H9 (cell line): ENCODE results near the gene NIPAL1. TPM values are rescaled to one million over a fixed set of nuclear protein-coding genes. Genes with fewer than 3 reads are reported as not detected.

Experiments
- DNase-seq: peaks from one replicate; pipeline ENCODE4 v3.0.0-alpha.2; 2017
- H2AFZ ChIP-seq: one replicate; pipeline ENCODE4 v1.6.1; 2013; ENCODE audit warnings: mild to moderate bottlenecking, low read length, control low read depth, moderate library complexity
- H2AK5ac ChIP-seq: 2 replicates; pipeline ENCODE4 v1.6.1; 2013; ENCODE audit warnings: low read length, control low read depth, mixed read lengths; ENCODE audit not compliant: insufficient read length
- H2BK120ac ChIP-seq: one replicate; pipeline ENCODE4 v1.6.1; 2013; ENCODE audit warnings: low read depth, mild to moderate bottlenecking, low read length, control low read depth, inconsistent platforms; ENCODE audit not compliant: poor library complexity, severe bottlenecking
- H2BK12ac ChIP-seq: 2 replicates; pipeline ENCODE4 v1.6.1; 2013; ENCODE audit warnings: low read length, control low read depth, mixed read lengths, low read depth; ENCODE audit not compliant: insufficient read length
- H2BK15ac ChIP-seq: 2 replicates; pipeline ENCODE4 v1.6.1; 2013; ENCODE audit warnings: low read depth, low read length, control low read depth
- H2BK20ac ChIP-seq: one replicate; pipeline ENCODE4 v1.6.1; 2013; ENCODE audit warnings: low read depth, mild to moderate bottlenecking, low read length, control low read depth, inconsistent platforms; ENCODE audit not compliant: poor library complexity, severe bottlenecking
- H2BK5ac ChIP-seq: 2 replicates; pipeline ENCODE4 v1.6.1; 2013; ENCODE audit warnings: low read length, control low read depth, mixed read lengths; ENCODE audit not compliant: insufficient read length
- H3K14ac ChIP-seq: 2 replicates; pipeline ENCODE4 v1.6.1; 2013; ENCODE audit warnings: low read length, control low read depth; ENCODE audit not compliant: insufficient read depth
- H3K18ac ChIP-seq: 2 replicates; pipeline ENCODE4 v1.6.1; 2013; ENCODE audit warnings: low read depth, mild to moderate bottlenecking, mixed read lengths, low read length, control low read depth; ENCODE audit not compliant: insufficient read length
- H3K23ac ChIP-seq: 2 replicates; pipeline ENCODE4 v1.6.1; 2013; ENCODE audit warnings: low read length, control low read depth, mixed read lengths, low read depth; ENCODE audit not compliant: insufficient read length
- H3K23me2 ChIP-seq: 2 replicates; pipeline ENCODE4 v1.6.1; 2013; ENCODE audit warnings: low read depth, mild to moderate bottlenecking, mixed read lengths, low read length, control low read depth; ENCODE audit not compliant: insufficient read length, poor library complexity, severe bottlenecking
- H3K27ac ChIP-seq: 2 replicates; pipeline ENCODE4 v1.5.1; 2013; ENCODE audit warnings: low read length, control low read depth, mixed read lengths, low read depth; ENCODE audit not compliant: insufficient read length
- H3K27me3 ChIP-seq: 2 replicates; pipeline ENCODE4 v1.6.1; 2013; ENCODE audit warnings: low read length, control low read depth, inconsistent platforms; ENCODE audit not compliant: insufficient read depth
- H3K4ac ChIP-seq: 2 replicates; pipeline ENCODE4 v1.6.1; 2013; ENCODE audit warnings: low read depth, mild to moderate bottlenecking, control low read depth, inconsistent platforms, low read length, moderate library complexity
- H3K4me1 ChIP-seq: 2 replicates; pipeline ENCODE4 v1.6.1; 2013; ENCODE audit warnings: low read length, control low read depth, inconsistent platforms; ENCODE audit not compliant: insufficient read depth
- H3K4me2 ChIP-seq: 2 replicates; pipeline ENCODE4 v1.6.1; 2013; ENCODE audit warnings: low read length, control low read depth, mixed read lengths; ENCODE audit not compliant: insufficient read length, insufficient read depth
- H3K56ac ChIP-seq: 2 replicates; pipeline ENCODE4 v1.6.1; 2013; ENCODE audit warnings: low read depth, mild to moderate bottlenecking, mixed read lengths, low read length, control low read depth; ENCODE audit not compliant: insufficient read length
- H3K79me1 ChIP-seq: 2 replicates; pipeline ENCODE4 v1.6.1; 2013; ENCODE audit warnings: low read depth, mild to moderate bottlenecking, moderate library complexity, low read length, control low read depth, inconsistent platforms; ENCODE audit not compliant: insufficient read depth, poor library complexity, severe bottlenecking
- H3K79me2 ChIP-seq: 2 replicates; pipeline ENCODE4 v1.6.1; 2013; ENCODE audit warnings: low read length, control low read depth, inconsistent platforms; ENCODE audit not compliant: insufficient read depth
- H3K9ac ChIP-seq: 2 replicates; pipeline ENCODE4 v1.6.1; 2013; ENCODE audit warnings: low read length, control low read depth, mixed read lengths; ENCODE audit not compliant: insufficient read length; ENCODE audit errors: extremely low read depth
- H3K9me3 ChIP-seq: one replicate; pipeline ENCODE4 v1.6.1; 2013; ENCODE audit warnings: low read depth, low read length, inconsistent platforms; ENCODE audit not compliant: control insufficient read depth
- H3T11ph ChIP-seq: one replicate; pipeline ENCODE4 v1.6.1; 2013; ENCODE audit warnings: mild to moderate bottlenecking, low read length, control low read depth, inconsistent platforms
- H4K20me1 ChIP-seq: one replicate; pipeline ENCODE4 v1.6.1; 2013; ENCODE audit not compliant: control insufficient read depth, insufficient read length, insufficient read depth
- H4K5ac ChIP-seq: 2 replicates; pipeline ENCODE4 v1.6.1; 2013; ENCODE audit warnings: low read depth, mild to moderate bottlenecking, mixed read lengths, low read length, control low read depth; ENCODE audit not compliant: insufficient read length
- H4K8ac ChIP-seq: replicated peaks from 2 replicates; pipeline ENCODE4 v1.6.1; 2013; ENCODE audit warnings: low read length, control low read depth, mixed read lengths, low read depth; ENCODE audit not compliant: insufficient read length
- H4K91ac ChIP-seq: 2 replicates; pipeline ENCODE4 v1.6.1; 2013; ENCODE audit warnings: low read depth, mild to moderate bottlenecking, moderate library complexity, mixed read lengths, low read length, control low read depth; ENCODE audit not compliant: insufficient read length
- H3K27ac Mint-ChIP-seq, 3 experiments: 2 replicates in 2 of 3; 3 replicates in 1 of 3; pipeline ENCODE4 v1.8.0; 2020 to 2021; ENCODE audit warnings: mixed read lengths in 3 of 3, mild to moderate bottlenecking in 1 of 3, moderate library complexity in 1 of 3
- H3K27me3 Mint-ChIP-seq: 2 replicates; pipeline ENCODE4 v1.8.0; 2021; ENCODE audit warnings: low read depth, mild to moderate bottlenecking, moderate library complexity, mixed read lengths
- H3K36me3 Mint-ChIP-seq, 3 experiments: 2 replicates in 2 of 3; 3 replicates in 1 of 3; pipeline ENCODE4 v1.8.0; 2020 to 2021; ENCODE audit warnings: low read depth in 3 of 3, mixed read lengths in 3 of 3; ENCODE audit not compliant: insufficient read depth in 1 of 3
- H3K4me1 Mint-ChIP-seq, 2 experiments: 2 replicates each; pipeline ENCODE4 v1.8.0; 2020; ENCODE audit warnings: mixed read lengths in 2 of 2
- H3K4me3 Mint-ChIP-seq, 2 experiments: 2 replicates in 1 of 2; 3 replicates in 1 of 2; pipeline ENCODE4 v1.8.0; 2020 to 2021; ENCODE audit warnings: mild to moderate bottlenecking in 2 of 2, mixed read lengths in 2 of 2, moderate library complexity in 1 of 2
- H3K9me3 Mint-ChIP-seq, 2 experiments: 2 replicates in 1 of 2; 3 replicates in 1 of 2; pipeline ENCODE4 v1.8.0; 2020; ENCODE audit warnings: mild to moderate bottlenecking in 2 of 2, mixed read lengths in 2 of 2, moderate library complexity in 1 of 2
- CTCF ChIP-seq: fragments of 200-600 bp; sonication (generic); conservative IDR thresholded peaks from 3 replicates; pipeline ENCODE4 v1.8.0; 2021; ENCODE audit warnings: antibody characterized with exemption, mild to moderate bottlenecking
- WGBS: extraction: QIAGEN DNeasy Blood & Tissue Kit; methylation state at CpG from one replicate; pipeline ENCODE4 v1.1.7; 2013; ENCODE audit warnings: missing lambda C conversion rate, low lambda C conversion rate, mixed read lengths; ENCODE audit not compliant: insufficient read length; ENCODE audit errors: extremely low coverage; 5-methylcytosine and 5-hydroxymethylcytosine counted together
- total RNA-seq: library from RNA; stranded (reverse); gene quantifications from 2 replicates; pipeline ENCODE4 v1.2.1, GENCODE V29; 2021

Gene NIPAL1
- total RNA-seq, 1 experiment from 2014 or later: 16.9 TPM

GRCh38 chr4:48068182-48068581 lies 51.6 kb downstream of the NIPAL1 start:
- H3T11ph ChIP-seq: no peak overlapping the region
- no peaks in the 10 kb centered on the region for H3K79me2 ChIP-seq
- H3K79me1 ChIP-seq: no peaks in the 10 kb centered on the region
- H3K4ac ChIP-seq: no peak overlapping the region
- H3K14ac ChIP-seq: no peak overlapping the region
- H3K23ac ChIP-seq: no peak overlapping the region
- no peaks in the 10 kb centered on the region for H3K27me3 ChIP-seq
- no peak for DNase-seq
- no CpG with 5 or more reads among the region's 2 CpGs for WGBS
- no peak overlapping the region for H2BK20ac ChIP-seq
- H3K4me3 Mint-ChIP-seq: no peak overlapping the region
- no peaks in the 10 kb centered on the region for H3K27me3 Mint-ChIP-seq
- H3K18ac ChIP-seq: no peak overlapping the region
- no peak overlapping the region for H4K8ac ChIP-seq
- H2BK5ac ChIP-seq: no peak overlapping the region
- no peaks in the 10 kb centered on the region for H3K4me1 Mint-ChIP-seq
- H3K9me3 ChIP-seq: no peaks in the 10 kb centered on the region
- no peak overlapping the region for H4K91ac ChIP-seq
- H3K23me2 ChIP-seq: no peaks in the 10 kb centered on the region
- no peak overlapping the region for H2BK120ac ChIP-seq
- no peak overlapping the region for H2BK12ac ChIP-seq
- H2BK15ac ChIP-seq: no peak overlapping the region
- H3K9ac ChIP-seq: no peak overlapping the region
- no peaks in the 10 kb centered on the region for H4K20me1 ChIP-seq
- H2AFZ ChIP-seq: no peak overlapping the region
- TF ChIP-seq CTCF: no peak
- H3K4me2 ChIP-seq: no peak overlapping the region
- no peaks in the 10 kb centered on the region for H3K4me1 ChIP-seq
- no peak overlapping the region for H4K5ac ChIP-seq
- no peak overlapping the region for H2AK5ac ChIP-seq
- no peak overlapping the region for H3K27ac Mint-ChIP-seq
- H3K9me3 Mint-ChIP-seq: no peaks in the 10 kb centered on the region
- H3K27ac ChIP-seq: no peak overlapping the region
- no peaks in the 10 kb centered on the region for H3K36me3 Mint-ChIP-seq
- H3K56ac ChIP-seq: no peak overlapping the region
